T-helper 22 cell (primary cell): ENCODE data around the gene CNNM3.
"Not testable (repeated sequence)": the region's sequence is repeated elsewhere in the genome, so short reads cannot be mapped to it uniquely, and the experiment has no call there.

Experiments
- DNase-seq: peaks from one replicate; pipeline ENCODE4 v3.0.0-alpha.2; 2020; ENCODE audit warnings: low read depth

CNNM3 gene

DNA sequence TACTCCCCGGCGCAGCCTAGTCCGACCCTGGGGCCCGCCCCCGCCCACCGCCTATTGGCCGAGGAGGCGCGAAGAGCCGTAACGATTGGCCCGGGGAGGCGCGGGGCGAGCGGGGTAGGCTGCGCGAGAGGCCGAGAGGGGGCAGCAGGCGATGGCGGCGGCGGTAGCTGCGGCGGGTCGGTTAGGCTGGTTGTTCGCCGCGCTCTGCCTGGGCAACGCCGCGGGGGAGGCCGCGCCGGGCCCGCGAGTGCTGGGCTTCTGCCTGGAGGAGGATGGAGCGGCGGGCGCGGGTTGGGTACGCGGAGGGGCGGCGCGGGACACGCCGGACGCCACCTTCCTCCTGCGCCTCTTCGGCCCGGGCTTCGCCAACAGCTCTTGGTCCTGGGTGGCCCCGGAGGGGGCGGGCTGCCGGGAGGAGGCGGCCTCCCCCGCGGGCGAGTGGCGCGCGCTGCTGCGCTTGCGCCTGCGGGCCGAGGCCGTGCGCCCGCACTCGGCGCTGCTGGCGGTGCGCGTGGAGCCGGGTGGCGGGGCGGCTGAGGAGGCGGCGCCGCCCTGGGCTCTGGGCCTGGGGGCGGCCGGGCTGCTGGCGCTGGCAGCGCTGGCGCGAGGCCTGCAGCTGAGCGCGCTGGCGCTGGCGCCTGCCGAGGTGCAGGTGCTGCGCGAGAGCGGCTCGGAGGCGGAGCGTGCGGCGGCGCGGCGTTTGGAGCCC is at the start of gene CNNM3:
TSS of gene CNNM3 (plus strand) at position 142 of the 709 bp plus-strand sequence. CDS start at position 152, 10 bp downstream.
- peak; percentile 92 for DNase-seq

DNA sequence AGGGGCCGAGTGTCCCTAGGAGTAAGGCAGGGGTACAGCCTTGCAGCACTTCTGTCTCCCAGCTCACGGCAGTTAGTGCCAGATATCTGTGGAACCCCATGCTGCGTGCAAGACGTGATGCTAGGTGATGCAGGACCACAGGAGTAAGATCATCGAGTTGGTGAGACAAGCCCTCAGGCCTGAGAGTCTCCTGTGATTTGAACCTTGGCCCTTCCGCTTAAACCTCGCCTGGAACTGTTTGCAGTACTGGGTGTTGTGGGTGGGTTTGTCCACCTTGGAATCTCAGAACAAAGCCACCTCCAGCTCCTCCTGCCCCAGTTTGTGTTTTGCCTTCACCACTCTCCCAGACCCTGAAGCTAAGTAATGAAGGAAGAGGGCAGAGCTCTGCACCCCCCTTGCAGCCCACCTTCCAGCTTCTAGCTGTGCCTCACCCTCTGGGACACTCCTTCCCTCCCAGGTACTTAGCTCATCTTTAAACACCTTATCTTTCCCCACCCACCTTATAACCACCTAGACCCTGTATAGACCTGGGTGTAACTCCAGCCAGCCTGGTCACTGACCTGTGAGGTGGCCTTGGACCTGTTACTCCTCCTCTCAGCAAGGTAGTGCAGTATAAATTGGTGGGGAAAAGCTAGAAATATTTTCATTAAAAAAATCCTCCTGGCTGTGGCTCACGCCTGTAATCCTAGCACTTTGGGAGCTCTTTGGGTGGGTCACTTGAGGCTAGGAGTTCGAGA is 48.8 kb upstream of the CNNM3 start:
- DNase-seq: no peak

DNA sequence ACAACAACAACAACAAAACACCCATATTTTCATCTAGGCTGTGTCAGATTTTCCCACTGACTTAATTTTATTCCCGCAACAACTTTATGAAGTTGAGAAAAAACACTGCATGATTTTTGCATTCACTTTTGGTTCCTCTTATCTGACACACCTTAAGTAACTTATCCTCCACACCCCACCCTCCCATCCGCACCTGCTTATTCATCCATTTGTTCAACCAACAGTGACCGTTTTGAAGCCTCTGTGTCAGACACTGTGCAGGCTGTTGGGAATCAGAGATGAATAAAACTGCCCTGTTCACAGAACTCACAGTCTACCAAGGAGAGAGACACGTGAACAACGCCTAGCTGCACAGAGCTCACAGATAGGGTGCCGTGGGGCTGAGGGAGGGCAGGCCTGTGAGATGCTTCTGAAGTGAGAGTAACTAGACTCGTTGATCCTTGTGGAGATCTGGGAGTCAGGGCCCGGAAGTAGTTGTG is 47.9 kb upstream of the CNNM3 start:
- no peak for DNase-seq

DNA sequence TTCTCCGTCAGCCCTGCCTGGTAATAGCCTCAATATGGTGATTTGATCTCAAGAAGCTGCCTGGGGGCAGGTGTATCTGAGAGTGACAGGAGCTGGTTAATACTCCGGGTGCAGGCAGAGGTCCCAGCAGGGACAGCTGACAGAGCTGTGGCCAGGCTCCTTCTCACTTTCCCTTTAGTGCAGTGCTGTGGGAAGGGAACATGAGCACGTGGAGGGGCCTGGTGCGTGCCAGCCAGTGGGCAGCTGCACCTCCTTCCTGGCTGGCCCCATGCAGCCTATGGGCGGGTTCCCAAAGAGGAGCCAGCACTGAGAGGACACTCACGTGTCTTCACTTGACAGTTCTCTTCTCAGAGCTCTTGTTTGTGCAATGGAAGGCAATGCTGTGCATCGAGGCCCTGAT is 46.3 kb upstream of the CNNM3 start:
- no peak for DNase-seq

DNA sequence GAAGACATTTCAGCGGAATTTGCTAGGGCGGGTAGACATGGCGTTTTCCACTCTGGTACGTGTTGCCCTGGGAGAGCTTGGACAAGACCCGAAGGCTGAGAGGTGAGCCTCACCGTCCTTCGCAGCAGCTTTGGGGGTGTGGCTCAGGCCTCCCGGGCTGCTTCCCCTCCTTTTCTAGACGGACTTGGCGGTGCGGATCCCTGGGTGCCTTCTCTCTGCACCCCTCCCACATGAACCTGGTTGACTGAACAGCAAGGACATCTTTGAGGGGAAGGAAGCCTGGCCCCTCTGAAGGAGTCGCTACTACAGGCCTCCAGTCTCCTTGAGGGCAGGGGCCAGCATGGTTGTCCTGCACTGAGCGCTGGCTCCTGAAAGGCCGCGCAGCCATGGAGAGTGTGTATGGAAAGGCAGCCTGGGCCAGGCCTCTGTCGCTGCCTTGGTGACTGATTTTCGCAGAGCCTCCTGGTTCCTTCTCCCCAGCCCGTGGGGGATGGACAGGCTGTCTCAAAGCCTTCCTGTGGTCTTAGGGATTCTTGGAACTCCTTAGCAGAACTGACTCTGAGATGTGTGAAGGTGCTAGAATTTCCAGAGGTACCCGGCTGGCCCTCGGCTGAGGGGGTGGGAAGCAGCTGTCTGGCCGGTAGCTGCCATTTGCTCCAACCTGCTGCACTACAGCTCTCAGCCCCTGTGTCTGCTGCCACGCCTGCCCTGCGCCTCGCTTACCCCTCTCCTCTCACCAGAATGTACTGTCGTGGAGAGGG is 45.4 kb upstream of the CNNM3 start:
- no peak for DNase-seq

DNA sequence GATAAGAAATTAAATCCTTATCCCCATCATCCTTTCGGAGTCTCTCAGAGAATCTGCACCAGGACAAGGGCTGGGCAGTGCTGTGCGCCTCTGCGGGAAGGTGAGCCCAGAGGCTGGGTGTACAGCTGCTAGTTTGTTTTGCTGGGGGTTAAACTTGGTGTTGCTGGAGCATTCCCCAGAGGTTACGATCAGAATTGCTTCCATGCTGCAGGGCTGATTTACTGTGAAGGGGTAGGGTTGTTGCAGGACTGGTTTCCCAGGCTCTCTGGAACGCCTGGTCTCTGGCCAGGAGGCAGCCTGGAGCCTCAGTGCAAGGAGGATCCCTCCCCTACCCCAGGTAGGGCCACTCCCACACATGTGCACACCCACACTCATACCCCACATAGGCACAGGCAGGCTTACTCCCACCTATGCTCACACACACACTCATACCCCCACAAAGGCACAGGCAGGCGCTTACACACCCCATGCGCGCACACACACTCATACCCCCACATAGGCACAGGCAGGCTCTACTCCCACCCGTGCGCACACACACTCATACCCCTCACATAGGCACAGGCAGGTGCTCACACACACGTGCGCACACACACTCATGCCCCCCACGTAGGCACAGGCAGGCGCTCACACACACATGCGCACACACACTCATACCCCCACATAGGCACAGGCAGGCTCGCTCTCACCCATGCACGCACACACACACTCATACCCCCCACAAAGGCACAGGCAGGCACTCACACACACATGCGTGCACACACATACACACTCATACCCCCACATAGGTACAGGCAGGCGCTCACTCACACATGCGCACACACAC is 44.1 kb upstream of the CNNM3 start:
- DNase-seq: no peak

DNA sequence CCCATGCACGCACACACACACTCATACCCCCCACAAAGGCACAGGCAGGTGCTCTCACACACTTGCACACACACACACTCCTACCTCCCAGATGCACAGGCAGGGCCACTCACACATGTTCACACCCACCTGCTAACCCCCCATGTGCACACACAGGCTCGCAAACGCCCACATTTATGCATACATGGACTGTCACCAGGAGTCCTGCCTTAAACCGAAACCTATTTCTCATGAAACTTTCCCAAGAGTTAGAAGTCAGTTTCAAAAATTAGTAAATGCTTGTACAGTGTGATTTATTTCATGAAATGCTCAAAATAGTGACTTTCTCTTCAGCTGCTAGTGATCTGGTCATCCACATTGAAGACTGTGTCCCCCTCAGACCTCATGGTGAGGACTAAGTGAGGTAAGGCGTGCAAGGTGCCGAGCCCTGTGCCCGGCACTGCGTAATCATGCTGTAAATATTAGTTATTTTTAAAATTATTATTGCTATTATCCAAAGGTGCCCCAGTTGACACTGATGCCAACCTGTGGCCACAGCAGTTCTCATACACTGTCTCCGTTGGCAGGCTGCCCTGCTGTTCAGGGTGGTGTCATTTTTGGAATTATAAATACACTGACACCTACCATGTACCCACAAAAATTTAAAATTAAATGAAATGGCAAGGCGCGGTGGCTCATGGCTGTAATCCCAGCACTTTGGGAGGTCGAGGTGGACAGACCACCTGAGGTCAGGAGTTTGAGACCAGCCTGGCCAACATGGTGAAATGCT is 43.0 kb upstream of the CNNM3 start:
- DNase-seq: no peak

DNA sequence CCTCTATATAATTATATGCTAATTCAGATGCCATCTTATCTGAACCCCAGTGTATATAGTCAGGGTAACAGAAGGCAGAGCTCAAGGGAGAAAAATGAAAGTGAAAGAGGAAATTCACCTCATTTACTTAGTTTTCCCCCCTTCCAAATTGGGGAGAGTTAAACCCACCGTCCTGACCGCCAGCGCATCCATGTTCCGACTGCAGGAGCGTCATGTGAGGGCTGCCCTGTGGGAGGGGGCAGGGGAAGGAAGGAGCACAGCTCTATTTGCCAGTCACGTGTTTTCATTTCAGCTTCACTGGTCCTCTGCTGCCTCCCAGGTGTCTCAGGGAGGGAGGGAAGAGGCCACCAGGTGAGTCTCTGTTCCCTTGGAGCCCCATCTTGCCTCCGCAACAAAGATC is 42.1 kb upstream of the CNNM3 start:
- peak; percentile 28 for DNase-seq

DNA sequence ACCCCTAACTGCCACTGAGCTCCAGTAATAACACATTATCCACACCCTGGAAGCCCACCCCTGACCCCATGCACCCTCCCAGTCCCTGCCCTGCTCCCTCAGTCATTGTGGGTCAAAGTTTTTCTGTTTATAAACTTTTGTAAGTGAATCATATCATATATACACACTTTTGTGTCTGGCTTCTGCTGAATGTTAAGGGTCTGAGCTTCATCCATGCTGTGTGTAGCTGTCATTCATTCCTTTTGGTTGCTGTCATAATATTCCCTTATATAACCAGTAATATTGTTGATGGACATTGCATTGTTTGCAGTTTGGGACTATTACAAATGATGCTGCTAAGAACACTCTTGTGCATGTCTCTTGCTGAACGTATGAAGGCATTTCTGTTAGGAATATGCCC is 40.9 kb upstream of the CNNM3 start:
- DNase-seq: no peak

DNA sequence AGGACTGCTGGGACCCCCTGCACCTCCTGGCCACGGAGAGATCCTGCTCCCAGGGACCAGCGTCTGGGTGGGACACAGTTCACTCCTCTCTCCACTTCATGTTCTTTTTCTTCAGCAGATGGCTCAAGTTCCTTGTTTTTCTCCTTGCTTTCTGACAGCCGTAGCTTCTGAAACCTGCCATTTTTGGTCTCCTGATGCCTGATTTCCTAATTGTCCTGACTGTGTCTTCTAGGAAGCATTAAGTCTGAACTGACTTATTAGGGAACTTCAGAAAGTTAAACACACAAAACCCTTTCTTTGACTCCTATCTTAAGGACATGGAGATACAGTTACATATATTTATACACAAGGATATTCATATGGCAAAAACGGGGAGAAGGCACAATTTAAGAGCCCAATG is 32.7 kb upstream of the CNNM3 start:
- no peak for DNase-seq

DNA sequence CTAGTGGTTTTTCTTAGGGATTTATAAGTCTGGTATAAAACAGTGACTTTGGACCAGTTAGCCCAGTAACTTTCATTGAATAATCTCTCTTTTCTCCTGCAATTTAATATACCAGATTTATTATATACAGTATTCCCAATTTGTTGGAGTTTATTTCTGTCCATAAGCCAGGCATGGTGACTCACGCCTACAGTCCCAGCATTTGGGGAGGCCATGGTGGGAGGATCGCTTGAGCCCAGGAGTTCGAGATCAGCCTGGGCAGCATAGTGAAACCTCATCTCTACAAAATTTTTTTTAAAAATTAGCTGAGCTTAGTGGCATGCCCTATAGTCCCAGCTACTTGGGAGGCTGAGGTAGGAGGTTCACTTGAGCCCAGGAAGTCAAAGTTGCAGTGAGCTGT is 28.7 kb upstream of the CNNM3 start:
- no peak for DNase-seq

DNA sequence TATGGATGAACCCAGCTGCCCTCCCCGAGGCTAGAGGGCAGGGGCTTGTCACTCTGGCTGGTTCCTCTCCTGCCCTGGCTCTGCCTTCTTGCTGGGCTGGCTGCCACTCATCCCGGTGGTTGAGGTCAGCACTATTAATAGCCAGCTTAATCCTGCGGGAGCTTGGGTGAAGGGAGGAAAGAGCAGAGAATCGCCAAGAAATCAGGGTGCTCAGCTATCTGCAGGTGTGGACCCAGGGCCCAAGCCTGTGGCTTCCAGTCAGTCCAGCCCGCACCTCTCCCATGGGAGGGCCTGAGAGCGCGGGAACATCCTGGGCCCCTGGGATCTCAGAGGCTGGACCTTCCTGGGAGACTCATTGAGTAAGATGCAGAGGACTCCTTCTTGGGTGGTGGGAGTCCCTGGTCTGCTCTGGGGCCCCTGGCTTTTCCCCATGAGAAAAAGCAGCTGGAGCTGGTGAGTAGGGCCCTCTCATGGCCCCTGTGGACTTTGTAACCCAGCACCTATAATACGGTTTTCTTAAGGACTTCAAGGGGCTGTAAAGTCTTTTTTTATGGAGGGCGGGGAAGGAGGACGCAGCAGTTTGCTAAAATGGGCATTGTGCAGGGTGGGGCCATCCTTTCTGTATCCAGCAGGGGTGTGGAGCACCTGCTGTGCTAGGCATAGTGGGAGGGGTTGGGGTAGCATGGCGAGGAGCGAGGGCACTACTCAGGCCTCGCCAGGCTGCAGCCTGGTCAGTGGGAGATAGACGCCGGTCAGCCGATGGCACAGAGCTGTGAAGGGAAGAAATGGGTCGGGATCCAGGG is 27.4 kb upstream of the CNNM3 start:
- no peak for DNase-seq

DNA sequence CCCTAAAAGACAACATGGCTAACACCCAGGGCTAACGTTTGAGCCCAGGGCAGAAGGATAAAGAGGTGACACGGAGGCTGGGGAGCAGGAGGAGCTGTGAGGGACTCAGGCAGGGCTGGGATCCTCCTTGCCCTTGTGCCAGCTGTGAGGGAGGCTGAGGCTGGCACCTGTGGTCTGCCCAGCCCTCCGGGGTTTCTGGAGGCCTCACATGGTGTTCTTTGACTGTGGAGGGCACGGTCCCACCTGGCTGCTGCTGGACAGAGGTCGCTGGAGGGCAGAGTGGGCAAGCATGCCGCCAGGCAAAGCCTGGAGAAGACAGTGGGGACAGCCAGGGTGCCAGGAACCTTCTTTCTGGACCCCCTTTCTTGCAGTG is 26.8 kb upstream of the CNNM3 start:
- no peak for DNase-seq

DNA sequence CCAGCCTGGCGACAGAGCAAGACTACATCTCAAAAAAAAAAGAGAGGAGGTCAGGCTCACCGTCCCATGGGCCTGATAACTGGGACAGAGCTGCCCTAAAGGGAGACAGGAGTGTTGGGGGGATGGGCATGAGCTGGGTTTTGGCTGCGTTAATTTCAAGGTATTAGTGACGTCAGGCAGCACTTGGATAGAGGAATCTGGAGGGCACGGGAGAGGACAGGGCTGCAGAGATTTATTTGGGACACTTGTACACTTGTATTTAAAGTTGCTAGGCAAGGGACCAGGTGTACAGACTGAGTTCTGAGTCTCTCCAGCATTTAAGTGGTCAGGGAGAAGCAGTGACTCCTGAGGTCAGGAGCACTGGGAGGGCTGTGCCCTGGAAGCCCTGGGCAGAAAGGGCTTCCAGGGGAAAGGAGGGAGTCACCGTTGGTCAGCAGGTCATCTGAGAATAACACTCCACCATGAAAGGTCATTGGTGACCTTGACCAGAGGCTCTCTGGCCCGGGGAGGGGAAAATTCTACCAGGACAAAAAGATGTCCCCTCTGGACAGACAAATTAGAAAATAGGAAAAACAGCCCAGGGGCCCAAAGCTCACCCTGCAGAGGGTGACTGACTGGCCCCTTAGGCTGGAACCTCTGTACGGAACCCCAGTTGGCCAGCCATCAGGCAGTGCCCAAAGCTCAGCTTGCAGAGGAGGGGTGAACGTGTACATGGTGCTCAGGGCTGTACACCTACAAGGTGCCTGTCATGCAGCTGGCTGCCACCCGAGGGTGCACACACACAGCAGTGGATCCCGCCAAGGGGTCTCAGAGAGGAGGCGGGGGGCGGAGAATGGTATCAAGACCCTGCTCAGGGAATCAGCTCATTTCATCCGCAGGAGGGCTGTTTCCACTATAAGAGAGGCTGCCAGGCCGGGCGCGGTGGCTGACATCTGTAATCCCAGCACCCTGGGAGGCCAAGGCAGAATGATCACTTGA is 23.0 kb upstream of the CNNM3 start:
- DNase-seq: no peak

DNA sequence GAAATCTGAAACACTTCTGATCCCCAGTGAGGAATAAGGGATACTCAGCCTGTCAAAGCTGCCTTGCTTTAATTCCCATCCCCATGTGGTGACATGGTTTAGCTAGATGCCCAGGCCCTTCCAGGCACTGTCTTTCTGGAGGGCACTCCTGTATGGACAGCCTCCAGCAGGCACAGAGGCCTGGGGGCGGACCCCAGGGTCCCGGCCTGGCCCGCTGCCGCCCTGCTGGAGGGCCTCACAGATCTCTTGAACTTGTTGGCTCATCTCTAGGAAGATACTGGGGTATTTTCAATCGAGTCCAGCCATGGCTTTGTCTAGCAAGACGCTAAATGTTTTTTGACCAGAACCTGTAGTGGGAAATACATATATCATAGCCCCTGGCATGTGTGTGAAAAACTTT is 21.0 kb upstream of the CNNM3 start:
- DNase-seq: no peak

DNA sequence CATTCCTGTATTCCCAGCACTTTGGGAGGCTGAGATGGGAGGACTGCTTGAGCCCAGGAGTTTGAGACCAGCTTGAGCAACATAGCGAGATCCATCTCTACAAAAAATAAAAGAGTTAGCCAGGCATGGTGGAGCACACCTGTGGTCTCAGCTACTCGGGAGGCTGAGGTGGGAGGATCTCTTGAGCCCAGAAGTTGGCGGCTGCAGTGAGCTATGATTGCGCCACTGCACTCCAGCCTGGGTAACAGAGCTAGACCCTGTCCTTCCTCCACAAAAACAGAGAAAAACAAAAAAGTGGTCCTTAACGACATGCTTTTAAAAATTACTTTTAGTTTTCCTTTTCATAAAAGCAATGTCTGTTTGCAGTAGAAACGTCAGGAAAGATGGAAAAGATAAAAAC is 19.6 kb upstream of the CNNM3 start:
- DNase-seq: not testable (repeated sequence)

DNA sequence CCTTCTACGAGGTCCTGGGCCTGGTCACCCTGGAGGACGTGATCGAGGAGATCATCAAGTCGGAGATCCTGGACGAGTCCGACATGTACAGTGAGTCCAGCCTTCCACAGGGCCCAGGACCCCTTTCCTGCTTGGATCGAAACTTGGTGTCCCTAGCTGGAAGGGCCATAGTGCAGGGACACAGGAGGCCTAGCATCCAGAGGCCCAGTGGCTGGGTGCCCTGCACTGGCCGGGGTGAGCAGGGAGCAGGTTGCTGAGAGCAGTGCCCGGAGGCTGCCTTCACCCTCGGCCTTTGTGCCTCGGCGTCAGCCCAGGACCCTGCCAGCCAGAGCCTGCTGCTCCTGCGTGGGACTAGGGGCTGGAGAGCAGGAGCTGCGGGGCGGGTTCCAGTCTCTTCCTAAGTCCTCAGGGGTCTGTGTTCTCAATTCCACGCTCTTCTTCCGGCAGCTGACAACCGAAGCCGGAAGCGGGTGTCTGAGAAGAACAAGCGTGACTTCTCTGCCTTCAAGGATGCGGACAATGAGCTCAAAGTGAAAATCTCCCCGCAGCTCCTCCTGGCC is 18.9 kb upstream of the CNNM3 start:
- DNase-seq: no peak

DNA sequence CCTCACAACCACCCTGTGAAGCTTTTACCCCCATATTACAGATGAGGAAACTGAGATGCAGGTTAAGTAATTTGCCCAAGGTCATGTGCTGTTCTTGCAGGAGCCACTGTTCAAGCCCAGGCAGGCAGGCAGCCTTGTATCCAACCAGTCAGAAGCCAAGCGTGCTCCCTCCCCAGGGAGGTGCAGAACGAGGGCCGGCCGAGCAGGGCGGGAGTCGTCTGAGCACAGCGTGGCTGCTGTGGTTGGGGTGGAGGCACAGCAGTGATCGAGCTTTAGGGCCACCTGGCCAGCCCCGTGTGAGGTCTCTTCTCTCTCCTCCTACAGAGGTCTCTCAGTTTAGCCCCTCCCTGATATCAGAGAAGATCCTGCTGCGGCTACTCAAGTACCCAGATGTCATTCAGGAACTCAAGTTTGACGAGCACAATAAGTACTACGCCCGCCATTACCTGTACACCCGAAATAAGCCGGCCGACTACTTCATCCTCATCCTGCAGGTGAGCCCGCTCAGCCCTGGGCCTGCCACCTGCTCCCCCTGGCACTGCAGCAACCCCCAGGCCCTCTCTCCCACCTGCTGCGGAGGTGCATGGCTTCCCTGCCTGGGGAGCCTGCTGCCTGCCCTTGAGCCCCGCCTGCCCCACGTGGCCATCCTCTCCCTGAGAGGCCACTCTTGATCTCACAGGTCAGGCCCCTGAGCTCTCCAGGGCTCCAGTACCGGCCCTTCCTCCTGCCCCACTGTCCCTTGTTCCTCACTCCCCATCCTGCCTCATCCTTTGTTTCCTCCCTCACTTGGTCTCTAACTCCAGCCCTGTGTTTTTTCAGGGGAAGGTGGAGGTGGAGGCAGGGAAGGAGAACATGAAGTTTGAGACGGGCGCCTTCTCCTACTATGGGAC is 17.1 kb upstream of the CNNM3 start:
- DNase-seq: no peak
